GM19468 (cell line): ENCODE data around the gene TGM5.
"Not testable (repeated sequence)": the region's sequence is repeated elsewhere in the genome, so short reads cannot be mapped to it uniquely, and the experiment has no call there.

Experiments used
- ATAC-seq: cut with Tn5 transposase; IDR thresholded peaks from one replicate; pipeline ENCODE4 v1.9.1; 2021; ENCODE audit warnings: mild to moderate bottlenecking, moderate library complexity, moderate number of reproducible peaks; ENCODE audit not compliant: unreplicated experiment; ENCODE audit errors: extremely low read depth

Gene TGM5

GRCh38 chr15:43266834-43267233 lies at the start of gene TGM5:
TSS of gene TGM5 (minus strand) at chr15:43266928. CDS start at chr15:43266849, 79 bp downstream.
- ATAC-seq = no peak

GRCh38 chr15:43314171-43314570 lies 47.4 kb upstream of the TGM5 start:
- ATAC-seq = no peak

GRCh38 chr15:43312378-43312777 lies 45.6 kb upstream of the TGM5 start:
- ATAC-seq = no peak

- no peak for ATAC-seq
These were observed 35.6 kb upstream of the TGM5 start, which contains the start of gene TGM7 for GRCh38 chr15:43302205-43302817. TSS of gene TGM7 (minus strand) at chr15:43302255.

- no peak for ATAC-seq
These were observed 33.2 kb upstream of the TGM5 start for GRCh38 chr15:43299884-43300283.

GRCh38 chr15:43299411-43299810 lies 32.7 kb upstream of the TGM5 start:
- no peak for ATAC-seq

- ATAC-seq = no peak
These were observed 27.5 kb upstream of the TGM5 start for GRCh38 chr15:43294091-43294706.

- ATAC-seq = no peak
These were observed 26.7 kb upstream of the TGM5 start for GRCh38 chr15:43293432-43293831.

- ATAC-seq = no peak
These were observed 25.8 kb upstream of the TGM5 start for GRCh38 chr15:43292375-43293078.

GRCh38 chr15:43289656-43290055 lies 22.9 kb upstream of the TGM5 start:
- ATAC-seq = not testable (repeated sequence)

- no peak for ATAC-seq
These were observed 20.5 kb upstream of the TGM5 start for GRCh38 chr15:43287254-43287653.

GRCh38 chr15:43286074-43286473 lies 19.3 kb upstream of the TGM5 start:
- no peak for ATAC-seq

GRCh38 chr15:43285609-43286037 lies 18.9 kb upstream of the TGM5 start:
- no peak for ATAC-seq

- no peak for ATAC-seq
These were observed 16.8 kb upstream of the TGM5 start for GRCh38 chr15:43283526-43283925.

GRCh38 chr15:43281926-43282602 lies 15.3 kb upstream of the TGM5 start:
- no peak for ATAC-seq

- no peak for ATAC-seq
These were observed 14.3 kb upstream of the TGM5 start for GRCh38 chr15:43280996-43281395.

- no peak for ATAC-seq
These were observed 12.8 kb upstream of the TGM5 start for GRCh38 chr15:43279496-43279895.

- no peak for ATAC-seq
These were observed 12.1 kb upstream of the TGM5 start for GRCh38 chr15:43278869-43279268.

GRCh38 chr15:43277901-43278300 lies 11.2 kb upstream of the TGM5 start:
- no peak for ATAC-seq

GRCh38 chr15:43277231-43277823 lies 10.6 kb upstream of the TGM5 start:
- no peak for ATAC-seq
